Cardiac muscle cell (in vitro differentiated cells and primary cell): ENCODE measurements around the gene ARL6IP4. TPM values are rescaled to one million over a fixed set of nuclear protein-coding genes. Genes with fewer than 3 reads are reported as not detected.

Source experiments
- DNase-seq, 2 donors: peaks; one replicate each; pipeline versions ENCODE4 v3.0.0 to v3.0.0-alpha.2; 2010 to 2017; ENCODE audit warnings: low read depth in 1 of 2, low spot score in 1 of 2
- H3K27ac ChIP-seq: fragments of 200-600 bp; sonication (generic); 2 replicates; pipeline ENCODE4 v1.5.1; 2016
- H3K27me3 ChIP-seq: fragments of 200-600 bp; sonication (generic); 2 replicates; pipeline ENCODE4 v1.6.0; 2016; ENCODE audit warnings: control low read depth
- H3K36me3 ChIP-seq: fragments of 200-600 bp; sonication (generic); 2 replicates; pipeline ENCODE4 v1.5.1; 2016; ENCODE audit warnings: control low read depth
- H3K4me1 ChIP-seq: fragments of 200-600 bp; sonication (generic); 2 replicates; pipeline ENCODE4 v1.8.1; 2017; ENCODE audit warnings: low read depth, mild to moderate bottlenecking, mixed run types
- H3K4me3 ChIP-seq: fragments of 200-600 bp; sonication (generic); 2 replicates; pipeline ENCODE4 v1.5.1; 2016; ENCODE audit warnings: mild to moderate bottlenecking
- H3K9me3 ChIP-seq: fragments of 200-600 bp; sonication (generic); 2 replicates; pipeline ENCODE4 v1.5.1; 2017; ENCODE audit warnings: low read depth, mild to moderate bottlenecking, control low read depth
- polyA plus RNA-seq: library from polyadenylated mRNA; unstranded; fragments of >200 nt; fragmentation: Nextera tagmentation; extraction: Ambion mirVana; gene quantifications from 2 replicates; pipeline ENCODE4 v1.2.1, GENCODE V29; 2016
- total RNA-seq: library from RNA; depleted of rRNA; stranded (reverse); fragments of >200 nt; gene quantifications from 2 replicates; pipeline ENCODE4 v1.2.3, GENCODE V29; 2016
- TF ChIP-seq, protein P1 (sequence below): IDR thresholded peaks from 2 replicates; pipeline ENCODE4 v1.5.1; 2012; ENCODE audit warnings: low read depth, mild to moderate bottlenecking, low read length

The ARL6IP4 gene
- total and polyA plus RNA-seq, 2 experiments from 2014 or later: 253 to 323 TPM

DNA sequence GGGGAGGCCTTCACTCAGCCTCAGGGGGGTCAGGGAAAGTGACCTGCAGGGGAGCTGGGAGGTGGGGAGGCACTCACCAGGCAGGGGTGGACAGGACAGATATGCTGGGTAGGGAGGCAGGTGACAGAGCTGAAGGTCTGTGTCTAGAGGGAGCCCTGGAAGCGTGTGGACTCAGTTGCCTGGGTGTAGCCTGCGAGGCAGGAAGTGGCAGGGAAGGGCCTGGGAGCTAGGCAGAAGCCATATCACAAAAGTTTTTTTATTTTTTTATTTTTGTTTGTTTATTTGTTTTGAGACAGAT is 39.3 kb downstream of the ARL6IP4 start:
- H3K36me3 ChIP-seq: no peaks in the 10 kb centered on the region
- H3K27me3 ChIP-seq: no peaks in the 10 kb centered on the region
- H3K27ac ChIP-seq: no peak overlapping the region
- no peaks in the 10 kb centered on the region for H3K9me3 ChIP-seq
- no peak overlapping the region for H3K4me3 ChIP-seq
- TF ChIP-seq, protein P1, sequence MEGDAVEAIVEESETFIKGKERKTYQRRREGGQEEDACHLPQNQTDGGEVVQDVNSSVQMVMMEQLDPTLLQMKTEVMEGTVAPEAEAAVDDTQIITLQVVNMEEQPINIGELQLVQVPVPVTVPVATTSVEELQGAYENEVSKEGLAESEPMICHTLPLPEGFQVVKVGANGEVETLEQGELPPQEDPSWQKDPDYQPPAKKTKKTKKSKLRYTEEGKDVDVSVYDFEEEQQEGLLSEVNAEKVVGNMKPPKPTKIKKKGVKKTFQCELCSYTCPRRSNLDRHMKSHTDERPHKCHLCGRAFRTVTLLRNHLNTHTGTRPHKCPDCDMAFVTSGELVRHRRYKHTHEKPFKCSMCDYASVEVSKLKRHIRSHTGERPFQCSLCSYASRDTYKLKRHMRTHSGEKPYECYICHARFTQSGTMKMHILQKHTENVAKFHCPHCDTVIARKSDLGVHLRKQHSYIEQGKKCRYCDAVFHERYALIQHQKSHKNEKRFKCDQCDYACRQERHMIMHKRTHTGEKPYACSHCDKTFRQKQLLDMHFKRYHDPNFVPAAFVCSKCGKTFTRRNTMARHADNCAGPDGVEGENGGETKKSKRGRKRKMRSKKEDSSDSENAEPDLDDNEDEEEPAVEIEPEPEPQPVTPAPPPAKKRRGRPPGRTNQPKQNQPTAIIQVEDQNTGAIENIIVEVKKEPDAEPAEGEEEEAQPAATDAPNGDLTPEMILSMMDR: no peak
- no peaks in the 10 kb centered on the region for H3K4me1 ChIP-seq
- DNase-seq: no peak

DNA sequence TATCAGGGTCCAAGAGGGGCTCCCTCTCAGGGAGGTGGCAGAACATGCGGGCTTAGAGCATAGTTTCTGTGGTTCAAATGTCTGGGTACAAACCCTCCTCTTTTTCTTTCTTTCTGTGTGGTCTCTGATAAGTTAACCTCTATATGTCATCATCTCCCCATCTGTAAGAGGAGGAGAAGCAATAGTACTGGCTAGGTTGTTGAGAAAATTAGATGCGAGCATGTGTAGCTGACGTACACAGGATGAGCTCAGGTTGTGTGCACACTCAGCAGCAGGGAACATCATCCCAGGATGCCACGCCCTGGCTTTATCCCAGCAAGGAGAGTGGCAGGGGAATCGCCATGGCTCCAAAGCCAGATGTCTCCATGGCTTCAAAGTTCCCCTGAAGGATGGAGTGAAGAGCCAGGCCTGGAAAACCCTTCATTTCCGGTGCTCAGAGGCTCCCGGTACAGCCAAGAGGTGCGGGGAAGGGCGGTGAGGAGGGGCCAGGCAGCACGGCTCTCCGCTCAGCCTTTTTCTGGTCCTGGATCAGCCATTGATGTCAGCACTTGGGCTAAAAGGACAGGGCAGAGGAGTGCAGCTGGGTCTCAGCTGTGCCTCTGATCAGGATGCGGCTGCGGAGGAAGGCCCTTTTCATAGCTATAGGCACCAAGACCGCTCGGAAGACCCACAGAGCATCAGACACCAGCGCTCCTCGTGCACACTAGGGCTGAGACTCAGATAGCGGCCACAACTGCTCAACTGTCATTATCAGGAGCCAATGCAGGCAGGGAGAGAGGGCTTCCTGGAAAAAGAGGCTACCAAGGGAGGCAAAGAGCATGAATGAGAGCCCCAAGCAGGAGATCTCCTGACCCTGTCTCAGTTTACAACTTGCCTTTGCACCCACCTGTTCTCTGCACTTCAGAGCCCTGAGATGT is 41.5 kb downstream of the ARL6IP4 start:
- Histone ChIP-seq H3K27ac (no peak overlapping the region), H3K4me1 (no peaks in the 10 kb centered on the region), H3K4me3 (no peak overlapping the region), H3K9me3 (no peaks in the 10 kb centered on the region), H3K27me3 (no peaks in the 10 kb centered on the region), H3K36me3 (no peaks in the 10 kb centered on the region)
- DNase-seq: no peak
- TF ChIP-seq, protein P1: no peak

DNA sequence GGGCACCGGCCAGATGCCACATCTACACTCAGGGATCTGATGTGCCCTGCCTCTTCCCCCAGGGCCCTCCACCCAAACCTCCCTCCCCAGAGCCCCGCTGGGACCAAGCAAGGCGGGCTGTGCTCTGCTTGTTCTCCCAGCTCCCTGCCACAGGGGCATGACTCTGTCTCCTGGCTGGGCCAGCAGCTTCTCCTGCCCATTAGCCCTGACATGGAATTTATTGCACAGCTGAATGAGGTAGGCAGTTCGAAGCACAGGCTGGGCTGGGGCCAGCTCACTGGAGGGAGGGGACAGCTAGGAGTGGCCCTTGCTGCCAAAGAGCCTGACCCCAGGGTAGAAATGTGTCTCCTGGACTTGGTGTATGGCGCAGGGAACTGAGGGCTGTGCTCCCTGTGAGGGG is 42.4 kb downstream of the ARL6IP4 start:
- TF ChIP-seq, protein P1: no peak
- Histone ChIP-seq H3K27me3 (no peaks in the 10 kb centered on the region), H3K36me3 (no peaks in the 10 kb centered on the region), H3K4me3 (no peak overlapping the region), H3K4me1 (no peaks in the 10 kb centered on the region), H3K9me3 (no peaks in the 10 kb centered on the region), H3K27ac (no peak overlapping the region)
- DNase-seq: no peak

DNA sequence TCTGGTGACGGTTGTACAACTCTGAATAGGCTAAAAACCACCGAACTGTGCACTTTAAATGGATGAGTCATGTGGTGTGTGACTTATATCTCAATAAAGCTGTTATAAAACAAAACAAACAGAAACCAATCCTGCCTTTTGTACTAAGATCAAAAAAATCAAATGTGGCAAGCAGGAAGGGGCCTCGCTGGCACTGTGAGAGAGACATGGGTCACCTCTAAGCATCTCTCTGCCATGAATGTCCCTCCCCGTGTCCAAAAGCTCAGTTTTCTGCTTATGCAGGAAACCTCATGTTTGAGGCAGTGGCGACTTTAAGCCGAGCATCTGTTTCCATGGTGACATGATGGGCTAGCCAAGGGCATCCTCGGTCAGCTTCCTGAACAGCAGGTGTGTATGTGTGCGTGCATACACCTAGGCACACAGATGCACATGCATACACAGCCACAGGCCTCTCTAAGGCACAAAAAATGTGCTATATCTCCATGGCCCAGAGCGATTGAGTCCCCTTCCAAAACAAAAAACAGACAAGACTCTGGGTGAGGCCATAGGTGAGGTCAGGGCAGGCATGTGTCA is 44.4 kb downstream of the ARL6IP4 start:
- no peaks in the 10 kb centered on the region for H3K27me3 ChIP-seq
- TF ChIP-seq, protein P1: no peak
- no peak overlapping the region for H3K4me3 ChIP-seq
- H3K9me3 ChIP-seq: no peaks in the 10 kb centered on the region
- H3K27ac ChIP-seq: no peak overlapping the region
- H3K36me3 ChIP-seq: no peaks in the 10 kb centered on the region
- DNase-seq: no peak
- no peaks in the 10 kb centered on the region for H3K4me1 ChIP-seq

DNA sequence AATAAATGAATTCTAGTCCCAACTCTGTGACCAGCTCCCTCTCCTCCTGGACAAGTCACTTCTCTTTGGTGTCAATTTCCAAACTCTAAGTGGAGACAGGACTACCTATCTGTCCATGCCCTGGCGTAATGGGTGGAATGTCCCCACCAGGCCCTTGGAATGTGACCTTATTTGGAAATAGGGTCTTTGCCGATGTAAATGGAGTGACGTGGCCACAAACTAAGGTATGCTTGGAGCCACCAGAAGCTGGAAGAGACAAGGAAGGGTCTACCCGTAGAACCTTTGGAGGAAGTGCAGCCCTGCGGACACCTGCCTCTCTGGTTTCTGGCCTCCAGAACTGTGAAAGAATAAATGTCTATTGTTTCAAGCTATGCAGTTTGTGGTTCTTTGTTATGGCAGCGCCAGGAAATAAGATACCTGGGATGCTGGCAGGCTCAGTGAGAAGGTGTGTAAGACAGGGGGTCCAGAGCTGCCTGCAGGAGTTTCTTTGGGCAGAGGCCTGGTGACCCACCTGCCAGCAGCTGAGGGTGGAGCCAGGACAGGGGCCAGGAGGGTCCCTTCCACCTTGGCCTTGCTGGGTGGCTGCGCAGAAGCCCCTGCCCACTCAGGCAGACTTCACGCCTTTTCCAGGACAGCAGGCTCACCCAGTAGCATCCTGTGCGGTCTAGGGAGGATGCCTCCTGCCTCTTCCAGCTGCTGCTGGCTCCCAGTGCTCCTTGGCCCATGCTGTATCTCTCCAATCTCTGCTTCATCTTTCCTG is 45.8 kb downstream of the ARL6IP4 start:
- DNase-seq: no peak
- TF ChIP-seq, protein P1: no peak
- Histone ChIP-seq H3K4me3 (no peak overlapping the region), H3K4me1 (no peaks in the 10 kb centered on the region), H3K27ac (no peak overlapping the region), H3K27me3 (peaks cover 5% of the 10 kb centered on the region), H3K9me3 (no peaks in the 10 kb centered on the region), H3K36me3 (no peaks in the 10 kb centered on the region)
